ENCODE data around the gene ZNF770. TPM values are rescaled to one million over a fixed set of nuclear protein-coding genes. Genes with fewer than 3 reads are reported as not detected.
"Not testable (repeated sequence)": the region's sequence is repeated elsewhere in the genome, so short reads cannot be mapped to it uniquely, and the experiment has no call there.

The ZNF770 gene
- polyA plus RNA-seq, 4 donors = 54.4 to 72.4 (median 61.0) TPM

GRCh38 chr15:34976743-34977142 is 11.3 kb downstream of the ZNF770 start:
- no peak for DNase-seq (ENCODE audit: low read depth in 4 of 4, low spot score in 2 of 4)

- DNase-seq (ENCODE audit: low read depth in 4 of 4, low spot score in 2 of 4) = no peak
These were observed 12.0 kb downstream of the ZNF770 start for GRCh38 chr15:34976073-34976472.

- DNase-seq (ENCODE audit: low read depth in 4 of 4, low spot score in 2 of 4) = no peak
These were observed 14.6 kb downstream of the ZNF770 start for GRCh38 chr15:34973512-34973911.

- DNase-seq (ENCODE audit: low read depth in 4 of 4, low spot score in 2 of 4) = not testable (repeated sequence)
These were observed 17.9 kb downstream of the ZNF770 start for GRCh38 chr15:34970098-34970643.

- DNase-seq (ENCODE audit: low read depth in 4 of 4, low spot score in 2 of 4) = peak; percentile 83 to 95 (median 86)
These were observed 18.6 kb downstream of the ZNF770 start, which contains the start of gene AQR for GRCh38 chr15:34969340-34970097. AQR (minus strand) TSS chr15:34969742; CDS start chr15:34969613, 129 bp downstream.

GRCh38 chr15:34964277-34964676 is 23.8 kb downstream of the ZNF770 start:
- no peak for DNase-seq (ENCODE audit: low read depth in 4 of 4, low spot score in 2 of 4)

GRCh38 chr15:34953851-34954250 is 34.2 kb downstream of the ZNF770 start:
- DNase-seq (ENCODE audit: low read depth in 4 of 4, low spot score in 2 of 4) = no peak

GRCh38 chr15:34952481-34952880 is 35.6 kb downstream of the ZNF770 start:
- no peak for DNase-seq (ENCODE audit: low read depth in 4 of 4, low spot score in 2 of 4)

GRCh38 chr15:34951993-34952392 is 36.1 kb downstream of the ZNF770 start:
- no peak for DNase-seq (ENCODE audit: low read depth in 4 of 4, low spot score in 2 of 4)

- no peak for DNase-seq (ENCODE audit: low read depth in 4 of 4, low spot score in 2 of 4)
These were observed 43.2 kb downstream of the ZNF770 start for GRCh38 chr15:34944936-34945335.

- DNase-seq (ENCODE audit: low read depth in 4 of 4, low spot score in 2 of 4) = no peak
These were observed 44.4 kb downstream of the ZNF770 start for GRCh38 chr15:34943711-34944110.

- DNase-seq (ENCODE audit: low read depth in 4 of 4, low spot score in 2 of 4) = not testable (repeated sequence)
These were observed 44.8 kb downstream of the ZNF770 start for GRCh38 chr15:34943264-34943663.

- peak in 2 of 4 donors; percentile 6 to 16 for DNase-seq (ENCODE audit: low read depth in 4 of 4, low spot score in 2 of 4)
These were observed 45.7 kb downstream of the ZNF770 start for GRCh38 chr15:34942363-34942762.

- no peak for DNase-seq (ENCODE audit: low read depth in 4 of 4, low spot score in 2 of 4)
These were observed 46.3 kb downstream of the ZNF770 start for GRCh38 chr15:34941831-34942230.

GRCh38 chr15:34941185-34941698 is 46.8 kb downstream of the ZNF770 start:
- no peak for DNase-seq (ENCODE audit: low read depth in 4 of 4, low spot score in 2 of 4)

- DNase-seq (ENCODE audit: low read depth in 4 of 4, low spot score in 2 of 4) = no peak
These were observed 54.6 kb downstream of the ZNF770 start for GRCh38 chr15:34933432-34933975.

- DNase-seq (ENCODE audit: low read depth in 4 of 4, low spot score in 2 of 4) = not testable (repeated sequence)
These were observed 59.7 kb downstream of the ZNF770 start for GRCh38 chr15:34928349-34928748.

Other genes with a start within 250 kb of the ZNF770 start
- under 1 TPM in 1 of 4 donors, not detected in 3; 0.06 TPM for gene GJD2, start 233.3 kb downstream of the ZNF770 start, polyA plus RNA-seq (ENCODE audit: insufficient read length in 4 of 4)
- gene ACTC1, start 192.7 kb downstream of the ZNF770 start, polyA plus RNA-seq (ENCODE audit: insufficient read length in 4 of 4) = 1 to 10 TPM; 1.0 to 3.7 (median 1.4) TPM
- 10 to 100 TPM; 37.3 to 43.2 (median 41.4) TPM for gene AQR, start 18.5 kb downstream of the ZNF770 start, polyA plus RNA-seq (ENCODE audit: insufficient read length in 4 of 4)
- under 1 TPM in 2 of 4 donors, not detected in 2; 0.53 to 0.73 TPM for gene NANOGP8, start 97.0 kb upstream of the ZNF770 start, polyA plus RNA-seq (ENCODE audit: insufficient read length in 4 of 4)

All from left renal cortex interstitium (tissue), 4 donors.